Tibial nerve (tissue), 4 donors: ENCODE data around the gene TRPC5OS. TPM values are rescaled to one million over a fixed set of nuclear protein-coding genes. Genes with fewer than 3 reads are reported as not detected.

ENCODE experiments used
- DNase-seq, 2 donors: peaks; one replicate each; pipeline ENCODE4 v3.0.0-alpha.2; 2019; ENCODE audit warnings: low spot score in 2 of 2
- H3K27ac ChIP-seq, 4 donors: fragments of 200-600 bp; sonication (generic) in 3 of 4; one replicate each; pipeline ENCODE4 v1.5.1; 2017 to 2019; ENCODE audit warnings: mild to moderate bottlenecking in 1 of 4
- H3K27me3 ChIP-seq, 2 donors: fragments of 200-600 bp; sonication (generic) in 1 of 2; one replicate each; pipeline versions ENCODE4 v1.5.1 to v1.6.0; 2017 to 2019
- H3K36me3 ChIP-seq, 3 donors: fragments of 200-600 bp; sonication (generic); one replicate each; pipeline ENCODE4 v1.5.1; 2018 to 2019
- H3K4me1 ChIP-seq, 4 donors: fragments of 200-600 bp; sonication (generic) in 3 of 4; one replicate each; pipeline ENCODE4 v1.5.1; 2017 to 2019
- H3K4me3 ChIP-seq, 4 donors: fragments of 200-600 bp; sonication (generic) in 3 of 4; one replicate each; pipeline ENCODE4 v1.5.1; 2017 to 2019; ENCODE audit warnings: mild to moderate bottlenecking in 1 of 4, moderate library complexity in 1 of 4
- H3K9me3 ChIP-seq, 4 donors: fragments of 200-600 bp; sonication (generic) in 3 of 4; one replicate each; pipeline ENCODE4 v1.5.1; 2017 to 2019
- EP300 ChIP-seq, 2 donors: sonication (generic); formaldehyde crosslinking; IDR thresholded peaks; one replicate each; pipeline ENCODE4 v1.6.1; 2017; ENCODE audit warnings: antibody characterized with exemption in 2 of 2, mild to moderate bottlenecking in 1 of 2
- POLR2A ChIP-seq, 2 donors: fragments of 450-650 bp; IDR thresholded peaks; one replicate each; pipeline ENCODE4 v1.6.1; 2017; ENCODE audit warnings: antibody characterized with exemption in 2 of 2, mild to moderate bottlenecking in 2 of 2, moderate library complexity in 2 of 2
- WGBS, 2 donors: methylation state at CpG; one replicate each; pipeline ENCODE4 v1.1.5; 2018; 5-methylcytosine and 5-hydroxymethylcytosine counted together
- total RNA-seq, 4 donors: library from RNA; depleted of rRNA; stranded (reverse); fragments of >200 nt; gene quantifications; one replicate each; pipeline ENCODE4 v1.1.0, GENCODE V29; 2016
- TF ChIP-seq, protein P1 (sequence below), 5 experiments: fragments of 200-600 bp in 3 of 5; fragments of 450-650 bp in 2 of 5; sonication (generic) in 3 of 5; IDR thresholded peaks; one replicate each; pipeline ENCODE4 v1.5.1; 2016 to 2019; ENCODE audit warnings: antibody characterized with exemption in 5 of 5, mild to moderate bottlenecking in 3 of 5, moderate library complexity in 2 of 5

The TRPC5OS gene
- total RNA-seq: not detected

DNA sequence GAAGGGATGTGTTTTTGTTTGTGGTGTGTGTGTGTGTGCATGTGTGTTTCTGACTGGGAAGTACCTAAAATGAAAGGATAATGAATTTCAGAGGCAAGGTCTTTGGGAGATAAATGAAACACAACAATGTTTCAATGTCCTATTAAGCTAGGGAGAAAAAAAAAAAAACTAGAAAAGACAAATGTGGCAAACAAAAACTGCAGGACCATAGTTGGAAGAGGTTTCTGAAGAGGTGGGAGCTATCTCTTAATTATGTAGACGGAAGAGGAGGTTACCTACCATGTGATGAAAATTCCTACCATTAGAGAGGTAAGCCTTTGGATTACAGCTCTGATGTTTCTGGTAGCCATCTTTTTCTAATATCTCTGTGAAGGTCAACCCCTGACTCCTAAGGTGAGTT lies at the start of gene TRPC5OS:
TSS of gene TRPC5OS (plus strand) at position 301 of the 400 bp plus-strand sequence. CDS start 25,669 bp downstream, outside the sequence.
- H3K27ac ChIP-seq: no peak within 1 kb of the TSS
- H3K9me3 ChIP-seq: no peaks in the 10 kb centered on the region
- no peak within 1 kb of the TSS for H3K4me3 ChIP-seq
- peaks cover 0 to 11% of the 10 kb centered on the region in 2 donors for H3K27me3 ChIP-seq
- TF ChIP-seq, protein P1, sequence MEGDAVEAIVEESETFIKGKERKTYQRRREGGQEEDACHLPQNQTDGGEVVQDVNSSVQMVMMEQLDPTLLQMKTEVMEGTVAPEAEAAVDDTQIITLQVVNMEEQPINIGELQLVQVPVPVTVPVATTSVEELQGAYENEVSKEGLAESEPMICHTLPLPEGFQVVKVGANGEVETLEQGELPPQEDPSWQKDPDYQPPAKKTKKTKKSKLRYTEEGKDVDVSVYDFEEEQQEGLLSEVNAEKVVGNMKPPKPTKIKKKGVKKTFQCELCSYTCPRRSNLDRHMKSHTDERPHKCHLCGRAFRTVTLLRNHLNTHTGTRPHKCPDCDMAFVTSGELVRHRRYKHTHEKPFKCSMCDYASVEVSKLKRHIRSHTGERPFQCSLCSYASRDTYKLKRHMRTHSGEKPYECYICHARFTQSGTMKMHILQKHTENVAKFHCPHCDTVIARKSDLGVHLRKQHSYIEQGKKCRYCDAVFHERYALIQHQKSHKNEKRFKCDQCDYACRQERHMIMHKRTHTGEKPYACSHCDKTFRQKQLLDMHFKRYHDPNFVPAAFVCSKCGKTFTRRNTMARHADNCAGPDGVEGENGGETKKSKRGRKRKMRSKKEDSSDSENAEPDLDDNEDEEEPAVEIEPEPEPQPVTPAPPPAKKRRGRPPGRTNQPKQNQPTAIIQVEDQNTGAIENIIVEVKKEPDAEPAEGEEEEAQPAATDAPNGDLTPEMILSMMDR (IDR thresholded peaks at IDR 0.05): no peak
- TF ChIP-seq EP300 (IDR thresholded peaks at IDR 0.05): no peak
- no peak for DNase-seq
- H3K36me3 ChIP-seq: no peaks in the 10 kb centered on the region
- no peaks in the 10 kb centered on the region for H3K4me1 ChIP-seq
- 71 to 94% methylated on average over 1 of the region's 1 CpG for WGBS, 2 donors

DNA sequence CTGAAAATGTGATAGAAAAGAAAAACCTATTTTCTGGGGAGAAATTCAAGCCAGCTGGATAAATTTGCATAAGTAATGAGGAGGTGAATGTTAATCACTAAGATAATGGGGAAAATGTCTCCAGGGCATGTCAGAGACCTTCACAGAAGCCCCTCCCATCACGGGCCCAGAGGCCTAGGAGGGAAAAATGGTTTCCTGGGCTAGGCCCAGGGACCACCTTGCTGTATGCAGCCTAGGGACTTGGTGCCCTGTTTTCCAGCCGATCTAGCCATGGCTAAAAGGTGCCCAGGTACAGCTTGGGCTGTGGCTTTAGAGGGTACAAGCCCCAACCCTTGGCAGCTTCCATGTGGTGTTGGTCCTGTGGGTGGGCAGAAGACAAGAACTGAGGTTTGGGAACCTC lies 46.6 kb upstream of the TRPC5OS start:
- WGBS, 2 donors: 73 to 79% methylated on average over 2 of the region's 2 CpGs
- no peak for TF ChIP-seq EP300 (IDR thresholded peaks at IDR 0.05)
- TF ChIP-seq, protein P1 (IDR thresholded peaks at IDR 0.05): no peak
- no peak for TF ChIP-seq POLR2A (IDR thresholded peaks at IDR 0.05)

DNA sequence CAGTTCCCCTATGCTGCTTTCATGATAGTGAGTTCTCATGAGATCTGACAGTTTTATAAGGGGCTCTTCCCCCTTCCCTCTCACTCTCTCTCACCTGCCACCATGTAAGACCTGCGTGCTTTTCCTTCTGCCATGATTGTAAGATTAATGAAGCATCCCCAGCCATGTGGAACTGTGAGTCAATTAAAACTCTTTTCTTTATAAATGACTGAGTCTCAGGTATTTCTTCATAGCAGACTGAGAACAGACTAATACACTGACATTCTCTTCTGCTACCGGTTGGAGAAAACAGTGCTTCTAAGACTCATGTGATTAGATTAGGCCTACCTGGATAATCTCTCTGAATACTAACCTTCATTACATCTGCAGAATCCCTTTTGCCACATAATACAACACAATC lies 45.4 kb upstream of the TRPC5OS start:
- H3K4me1 ChIP-seq: no peaks in the 10 kb centered on the region
- 89 to 97% methylated on average over 2 of the region's 2 CpGs for WGBS, 2 donors
- TF ChIP-seq POLR2A (IDR thresholded peaks at IDR 0.05): no peak
- TF ChIP-seq, protein P1 (IDR thresholded peaks at IDR 0.05): no peak
- no peak for TF ChIP-seq EP300 (IDR thresholded peaks at IDR 0.05)

More for the DNA sequence above, 46.6 kb upstream of the TRPC5OS start:
- no peaks in the 10 kb centered on the region for H3K9me3 ChIP-seq
- H3K36me3 ChIP-seq: no peaks in the 10 kb centered on the region
- no peak for DNase-seq
- no peak overlapping the region for H3K4me3 ChIP-seq
- peaks cover 0 to 32% of the 10 kb centered on the region in 2 donors for H3K27me3 ChIP-seq
- no peaks in the 10 kb centered on the region for H3K4me1 ChIP-seq
- no peak overlapping the region for H3K27ac ChIP-seq

DNA sequence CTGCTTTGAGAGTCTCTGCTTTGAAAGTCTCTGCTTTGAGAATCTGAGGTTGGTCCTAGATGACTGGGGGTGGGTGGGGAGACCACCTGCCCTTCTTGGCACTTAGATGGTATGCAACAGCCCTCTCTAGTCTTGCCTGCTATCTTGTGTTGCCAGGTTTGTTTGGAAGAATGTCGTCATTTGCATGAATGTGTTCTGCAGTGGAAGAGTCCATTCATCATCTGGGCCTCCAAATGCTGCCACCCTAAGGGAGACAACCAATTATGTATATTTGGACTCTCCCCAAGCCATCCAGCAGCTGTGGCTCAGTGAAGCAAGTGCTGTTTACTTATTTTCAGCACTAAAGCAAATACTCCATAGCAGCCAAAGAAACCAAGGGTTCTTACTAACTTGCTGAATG lies 44.6 kb upstream of the TRPC5OS start:
- 69 to 92% methylated on average over 1 of the region's 1 CpG for WGBS, 2 donors
- Histone ChIP-seq H3K27me3 (peaks cover 0 to 28% of the 10 kb centered on the region in 2 donors), H3K9me3 (no peaks in the 10 kb centered on the region), H3K4me3 (no peak overlapping the region), H3K27ac (no peak overlapping the region), H3K4me1 (no peaks in the 10 kb centered on the region), H3K36me3 (no peaks in the 10 kb centered on the region)
- TF ChIP-seq, protein P1 (IDR thresholded peaks at IDR 0.05): no peak
- TF ChIP-seq EP300 (IDR thresholded peaks at IDR 0.05) (no peak), POLR2A (IDR thresholded peaks at IDR 0.05) (no peak)
- no peak for DNase-seq

More for the DNA sequence above, 45.4 kb upstream of the TRPC5OS start:
- peaks cover 0 to 24% of the 10 kb centered on the region in 2 donors for H3K27me3 ChIP-seq
- H3K9me3 ChIP-seq: no peaks in the 10 kb centered on the region
- no peak for DNase-seq
- no peak overlapping the region for H3K27ac ChIP-seq
- no peaks in the 10 kb centered on the region for H3K36me3 ChIP-seq
- H3K4me3 ChIP-seq: no peak overlapping the region

DNA sequence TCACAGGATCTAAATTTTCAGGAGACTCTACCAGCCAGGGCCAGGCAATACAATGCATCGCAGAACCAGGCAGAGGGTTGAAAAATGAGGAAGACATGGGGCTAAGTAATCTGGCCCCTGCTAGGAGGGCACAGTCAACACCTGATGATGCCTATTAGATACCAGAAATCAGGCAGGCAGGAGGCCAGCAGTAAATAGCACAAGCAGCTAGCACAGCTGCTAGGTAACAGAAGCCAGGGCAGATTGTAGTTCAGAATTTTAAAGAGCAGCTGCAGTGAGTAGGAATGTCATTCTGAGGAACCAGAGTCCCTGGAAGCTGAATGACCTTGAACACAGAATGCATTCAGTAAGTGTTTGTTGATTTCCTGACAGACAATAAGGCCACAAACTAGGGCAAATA lies 38.8 kb upstream of the TRPC5OS start:
- no peaks in the 10 kb centered on the region for H3K9me3 ChIP-seq
- H3K27me3 ChIP-seq: peaks cover 0 to 29% of the 10 kb centered on the region in 2 donors
- 67 to 73% methylated on average over 1 of the region's 1 CpG for WGBS, 2 donors
- DNase-seq: no peak
- no peaks in the 10 kb centered on the region for H3K4me1 ChIP-seq
- no peaks in the 10 kb centered on the region for H3K36me3 ChIP-seq
- no peak overlapping the region for H3K27ac ChIP-seq
- H3K4me3 ChIP-seq: no peak overlapping the region
- TF ChIP-seq, protein P1 (IDR thresholded peaks at IDR 0.05): no peak
- TF ChIP-seq POLR2A (IDR thresholded peaks at IDR 0.05) (no peak), EP300 (IDR thresholded peaks at IDR 0.05) (no peak)
